Body of pancreas (tissue), 4 donors: Measurements from ENCODE around the gene SPDYE8. TPM values are rescaled to one million over a fixed set of nuclear protein-coding genes. Genes with fewer than 3 reads are reported as not detected.
"Not testable (repeated sequence)": the region's sequence is repeated elsewhere in the genome, so short reads cannot be mapped to it uniquely, and the experiment has no call there.

ENCODE experiments used
- ATAC-seq: fragments of 150-250 bp; one replicate; pipeline ENCODE4 v1.9.1; 2016
- DNase-seq, 4 donors: peaks; one replicate each; pipeline ENCODE4 v3.0.0-alpha.2; 2019
- H3K27ac ChIP-seq, 4 donors: fragments of 200-600 bp; sonication (generic); 1 replicate in 3 of 4; 2 replicates in 1 of 4; pipeline versions ENCODE4 v1.5.1 to v1.6.1; 2016 to 2019; ENCODE audit warnings: mild to moderate bottlenecking in 1 of 4, mixed read lengths in 1 of 4, moderate library complexity in 1 of 4
- H3K27me3 ChIP-seq, 2 donors: fragments of 200-600 bp; sonication (generic); one replicate each; pipeline ENCODE4 v1.6.0; 2016; ENCODE audit warnings: mild to moderate bottlenecking in 1 of 2
- H3K36me3 ChIP-seq, 2 donors: fragments of 200-600 bp; sonication (generic); replicated peaks in 1 of 2; 2 replicates each; pipeline ENCODE4 v1.5.1; 2016; ENCODE audit warnings: low read depth in 2 of 2; ENCODE audit not compliant: insufficient read depth in 1 of 2
- H3K4me1 ChIP-seq: fragments of 200-600 bp; sonication (generic); one replicate; pipeline ENCODE4 v1.6.0; 2016
- H3K4me3 ChIP-seq, 2 donors: fragments of 200-600 bp; sonication (generic); 1 replicate in 1 of 2; 2 replicates in 1 of 2; pipeline ENCODE4 v1.5.1; 2016 to 2019
- H3K9me3 ChIP-seq, 3 donors: fragments of 200-600 bp; sonication (generic); 1 replicate in 2 of 3; 2 replicates in 1 of 3; pipeline ENCODE4 v1.5.1; 2016
- WGBS, 2 donors: methylation state at CpG; one replicate each; pipeline ENCODE4 v1.1.5; 2017; 5-methylcytosine and 5-hydroxymethylcytosine counted together
- intact Hi-C: fragments of 100-400 bp; cut with DNase I; formaldehyde crosslinking; loops from one replicate; pipeline ENCODE4 v1.15.1; 2023
- small RNA-seq: library from RNA; depleted of rRNA; stranded (forward); fragments of <200 nt; gene quantifications from one replicate; pipeline ENCODE3, GENCODE V24; 2016
- total RNA-seq, 2 donors: library from RNA; depleted of rRNA; stranded (reverse); fragments of >200 nt; gene quantifications; one replicate each; pipeline ENCODE4 v1.1.0, GENCODE V29; 2016

SPDYE8 gene
- total RNA-seq, 2 donors from 2014 or later: not detected

GRCh38 chr7:72976434-72976833 is 53.1 kb downstream of the SPDYE8 start:
- H3K27ac ChIP-seq, H3K9me3 ChIP-seq, DNase-seq, H3K4me1 ChIP-seq, H3K36me3 ChIP-seq, ATAC-seq, H3K4me3 ChIP-seq, intact Hi-C loops, H3K27me3 ChIP-seq: not testable (repeated sequence)
- 100% methylated on average over 2 of the region's 12 CpGs; no CpG with 5 or more reads in 1 of the 2 donors for WGBS, 2 donors

- WGBS, 2 donors: 100% methylated on average over 3 of the region's 55 CpGs; no CpG with 5 or more reads in 1 of the 2 donors
- DNase-seq: peak in 1 of 4 donors; percentile 1
- H3K27ac ChIP-seq, intact Hi-C loops, H3K36me3 ChIP-seq, H3K27me3 ChIP-seq, ATAC-seq, H3K4me3 ChIP-seq, H3K4me1 ChIP-seq, H3K9me3 ChIP-seq: not testable (repeated sequence)
Measured at GRCh38 chr7:72975656-72976286, 53.8 kb downstream of the SPDYE8 start.

- ATAC-seq, H3K4me3 ChIP-seq, H3K36me3 ChIP-seq, intact Hi-C loops, H3K27me3 ChIP-seq, H3K4me1 ChIP-seq, H3K27ac ChIP-seq, DNase-seq, H3K9me3 ChIP-seq: not testable (repeated sequence)
- no CpG with 5 or more reads among the region's 7 CpGs for WGBS, 2 donors
Measured at GRCh38 chr7:72974781-72975180, 54.8 kb downstream of the SPDYE8 start.

GRCh38 chr7:72971505-72971904 is 58.1 kb downstream of the SPDYE8 start:
- H3K36me3 ChIP-seq, ATAC-seq, H3K4me1 ChIP-seq, H3K9me3 ChIP-seq, intact Hi-C loops, H3K27me3 ChIP-seq, H3K27ac ChIP-seq, DNase-seq, H3K4me3 ChIP-seq: not testable (repeated sequence)
- no CpG with 5 or more reads among the region's 6 CpGs for whole genome bisulfite sequencing, 2 donors

Small RNA genes within 50 kb of the gene (small RNA-seq; reads per million reads assigned to genes)
- gene RF00019: not detected

Other genes starting within 250 kb of the SPDYE8 start
- gene TYW1B, start 201.6 kb downstream of the SPDYE8 start, total RNA-seq: 1 to 10 TPM; 5.7 to 7.9 TPM
- gene POM121, start 104.7 kb downstream of the SPDYE8 start, total RNA-seq: 10 to 100 TPM; 14.0 to 22.1 TPM
- 1 to 10 TPM in 1 of 2 donors, not detected in 1; 3.3 TPM for gene TRIM74, start 60.3 kb downstream of the SPDYE8 start, total RNA-seq
- not detected for gene SPDYE11, start 28.1 kb upstream of the SPDYE8 start, total RNA-seq
- not detected for gene SPDYE9, start 56.3 kb upstream of the SPDYE8 start, total RNA-seq